WTC11 (cell line): ENCODE results near the gene AP5M1. TPM values are rescaled to one million over a fixed set of nuclear protein-coding genes. Genes with fewer than 3 reads are reported as not detected.
"Not testable (repeated sequence)": the region's sequence is repeated elsewhere in the genome, so short reads cannot be mapped to it uniquely, and the experiment has no call there.

ENCODE experiments used
- ATAC-seq: fragments of 200-7000 bp; cut with Tn5 transposase; 2 replicates; pipeline ENCODE4 v1.10.0; 2021; ENCODE audit warnings: mild to moderate bottlenecking, moderate library complexity
- CTCF ChIA-PET: fragments of 300-600 bp; sonication (Branson Sonifier 250); formaldehyde crosslinking; loops from one replicate; lab custom pipeline; 2021; ENCODE audit warnings: antibody characterized with exemption; lab: Charles Lee
- POLR2A ChIA-PET: fragments of 350-600 bp; sonication (Branson Sonifier 250); formaldehyde crosslinking; loops from one replicate; lab custom pipeline; 2021; ENCODE audit warnings: antibody characterized with exemption; lab: Charles Lee
- DNase-seq: peaks from one replicate; pipeline ENCODE4 v3.0.0; 2021; ENCODE audit warnings: low spot score
- H3K27ac Mint-ChIP-seq: 2 replicates; pipeline ENCODE4 v1.8.0; 2021; ENCODE audit warnings: mixed read lengths
- H3K27me3 Mint-ChIP-seq: 2 replicates; pipeline ENCODE4 v1.8.0; 2021; ENCODE audit warnings: low read depth, mild to moderate bottlenecking, moderate library complexity, mixed read lengths
- H3K36me3 Mint-ChIP-seq: 2 replicates; pipeline ENCODE4 v1.8.0; 2021; ENCODE audit warnings: mixed read lengths
- H3K4me1 Mint-ChIP-seq: 2 replicates; pipeline ENCODE4 v1.8.0; 2022; ENCODE audit warnings: mixed read lengths
- H3K4me3 Mint-ChIP-seq: 2 replicates; pipeline ENCODE4 v1.8.0; 2021; ENCODE audit warnings: mild to moderate bottlenecking, moderate library complexity, mixed read lengths
- H3K9me3 Mint-ChIP-seq: 2 replicates; pipeline ENCODE4 v1.8.0; 2021; ENCODE audit warnings: mixed read lengths
- ARID4B ChIP-seq: sonication (generic); formaldehyde crosslinking; IDR thresholded peaks from 2 replicates; pipeline ENCODE4 v1.8.0; 2023; ENCODE audit warnings: missing genetic modification reagents, mild to moderate bottlenecking, borderline replicate concordance
- CBFB ChIP-seq: sonication (generic); formaldehyde crosslinking; IDR thresholded peaks from 2 replicates; pipeline ENCODE4 v1.8.1; 2022; ENCODE audit warnings: mild to moderate bottlenecking, low read depth, missing genetic modification reagents
- CREM ChIP-seq: sonication (generic); formaldehyde crosslinking; IDR thresholded peaks from 2 replicates; pipeline ENCODE4 v1.8.1; 2022; ENCODE audit warnings: mild to moderate bottlenecking, missing genetic modification reagents, moderate library complexity
- ETV6 ChIP-seq: sonication (generic); formaldehyde crosslinking; IDR thresholded peaks from 2 replicates; pipeline ENCODE4 v1.8.1; 2022; ENCODE audit warnings: mild to moderate bottlenecking, missing genetic modification reagents
- FOXJ3 ChIP-seq: sonication (generic); formaldehyde crosslinking; IDR thresholded peaks from 2 replicates; pipeline ENCODE4 v1.9.0; 2021; ENCODE audit warnings: missing genetic modification reagents, mild to moderate bottlenecking, borderline replicate concordance
- FOXK1 ChIP-seq: sonication (generic); formaldehyde crosslinking; IDR thresholded peaks from 2 replicates; pipeline ENCODE4 v1.8.0; 2022; ENCODE audit warnings: mild to moderate bottlenecking, moderate library complexity, missing genetic modification reagents
- GTF2I ChIP-seq: fragments of 250-450 bp; sonication (Bioruptor Pico); conservative IDR thresholded peaks from 2 replicates; pipeline ENCODE4 v1.4.0; 2021; ENCODE audit warnings: mild to moderate bottlenecking
- HMGXB4 ChIP-seq: sonication (generic); formaldehyde crosslinking; IDR thresholded peaks from 2 replicates; pipeline ENCODE4 v1.8.1; 2023; ENCODE audit warnings: mild to moderate bottlenecking, moderate library complexity, missing genetic modification reagents
- JUN ChIP-seq: sonication (generic); formaldehyde crosslinking; IDR thresholded peaks from 2 replicates; pipeline ENCODE4 v1.8.0; 2023; ENCODE audit warnings: mild to moderate bottlenecking, missing genetic modification reagents
- MXD4 ChIP-seq: fragments of 250-450 bp; sonication (Bioruptor Pico); IDR thresholded peaks from 2 replicates; pipeline ENCODE4 v1.8.0; 2021; ENCODE audit warnings: mild to moderate bottlenecking, moderate library complexity, borderline replicate concordance
- NFATC4 ChIP-seq: fragments of 250-450 bp; sonication (Bioruptor Pico); IDR thresholded peaks from 2 replicates; pipeline ENCODE4 v1.9.0; 2021; ENCODE audit warnings: mild to moderate bottlenecking
- NFE2L1 ChIP-seq: sonication (generic); formaldehyde crosslinking; IDR thresholded peaks from 2 replicates; pipeline ENCODE4 v1.8.1; 2023; ENCODE audit warnings: missing genetic modification reagents
- NR1H2 ChIP-seq: sonication (generic); formaldehyde crosslinking; IDR thresholded peaks from 2 replicates; pipeline ENCODE4 v1.9.0; 2021; ENCODE audit warnings: mild to moderate bottlenecking, moderate library complexity, missing genetic modification reagents
- OVOL2 ChIP-seq: fragments of 250-450 bp; sonication (Bioruptor Pico); IDR thresholded peaks from 2 replicates; pipeline ENCODE4 v1.9.0; 2021; ENCODE audit warnings: mild to moderate bottlenecking, borderline replicate concordance
- SMAD4 ChIP-seq: sonication (generic); formaldehyde crosslinking; IDR thresholded peaks from 2 replicates; pipeline ENCODE4 v1.8.0; 2022; ENCODE audit warnings: mild to moderate bottlenecking, missing genetic modification reagents
- TP53 ChIP-seq: sonication (generic); formaldehyde crosslinking; IDR thresholded peaks from 2 replicates; pipeline ENCODE4 v1.8.1; 2023; ENCODE audit warnings: mild to moderate bottlenecking, missing genetic modification reagents
- ZNF121 ChIP-seq: sonication (generic); formaldehyde crosslinking; IDR thresholded peaks from 2 replicates; pipeline ENCODE4 v1.8.0; 2023; ENCODE audit warnings: missing genetic modification reagents
- ZNF219 ChIP-seq: sonication (generic); formaldehyde crosslinking; IDR thresholded peaks from 2 replicates; pipeline ENCODE4 v1.8.0; 2023; ENCODE audit warnings: missing genetic modification reagents, mild to moderate bottlenecking, borderline replicate concordance
- total RNA-seq: library from RNA; stranded (reverse); gene quantifications from 3 replicates; pipeline ENCODE4 v1.2.3, GENCODE V29; 2021
- TF ChIP-seq, protein P1 (sequence below): sonication (generic); formaldehyde crosslinking; IDR thresholded peaks from 2 replicates; pipeline ENCODE4 v1.8.1; 2023; ENCODE audit warnings: mild to moderate bottlenecking, missing genetic modification reagents
- TF ChIP-seq, protein P2 (sequence below): sonication (generic); formaldehyde crosslinking; conservative IDR thresholded peaks from 2 replicates; pipeline ENCODE4 v1.8.1; 2022; ENCODE audit warnings: mild to moderate bottlenecking, missing genetic modification reagents

The AP5M1 gene
- total RNA-seq, 1 experiment from 2014 or later, result 48.5 TPM

DNA sequence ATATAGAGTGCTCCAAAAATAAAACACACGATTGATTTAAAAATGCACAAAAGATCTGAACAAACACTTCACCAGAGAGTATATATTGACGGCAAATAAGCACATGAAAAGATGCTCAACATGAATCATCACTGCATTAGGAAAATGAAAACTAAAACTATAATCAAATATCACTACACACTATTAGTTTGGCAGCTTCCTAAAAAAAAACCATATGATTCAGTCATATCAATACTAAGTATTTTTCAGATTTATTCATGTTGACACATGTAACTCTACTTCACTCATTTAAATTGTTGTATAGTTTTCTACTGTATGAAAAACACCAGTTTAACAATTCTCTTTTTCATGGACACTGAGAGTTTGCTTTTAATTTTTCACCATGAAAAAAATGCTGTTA, 41.7 kb upstream of the AP5M1 start:
- ATAC-seq (no peak), DNase-seq (no peak)
- TF ChIP-seq, protein P1, sequence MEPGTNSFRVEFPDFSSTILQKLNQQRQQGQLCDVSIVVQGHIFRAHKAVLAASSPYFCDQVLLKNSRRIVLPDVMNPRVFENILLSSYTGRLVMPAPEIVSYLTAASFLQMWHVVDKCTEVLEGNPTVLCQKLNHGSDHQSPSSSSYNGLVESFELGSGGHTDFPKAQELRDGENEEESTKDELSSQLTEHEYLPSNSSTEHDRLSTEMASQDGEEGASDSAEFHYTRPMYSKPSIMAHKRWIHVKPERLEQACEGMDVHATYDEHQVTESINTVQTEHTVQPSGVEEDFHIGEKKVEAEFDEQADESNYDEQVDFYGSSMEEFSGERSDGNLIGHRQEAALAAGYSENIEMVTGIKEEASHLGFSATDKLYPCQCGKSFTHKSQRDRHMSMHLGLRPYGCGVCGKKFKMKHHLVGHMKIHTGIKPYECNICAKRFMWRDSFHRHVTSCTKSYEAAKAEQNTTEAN, result no peak
- TF ChIP-seq OVOL2 (CRISPR knock-in tag) (no peak), ETV6 (CRISPR knock-in tag) (no peak), SMAD4 (CRISPR knock-in tag) (no peak), FOXK1 (no peak), ZNF121 (CRISPR knock-in tag) (no peak), ZNF219 (CRISPR knock-in tag) (no peak), JUN (CRISPR knock-in tag) (no peak), FOXJ3 (CRISPR knock-in tag) (no peak), ARID4B (no peak), NFE2L1 (CRISPR knock-in tag) (no peak), CREM (CRISPR knock-in tag) (no peak), CBFB (no peak), TP53 (CRISPR knock-in tag) (no peak), MXD4 (CRISPR knock-in tag) (no peak), NR1H2 (CRISPR knock-in tag) (no peak), HMGXB4 (CRISPR knock-in tag) (no peak), NFATC4 (CRISPR knock-in tag) (no peak)
- TF ChIP-seq, protein P2, sequence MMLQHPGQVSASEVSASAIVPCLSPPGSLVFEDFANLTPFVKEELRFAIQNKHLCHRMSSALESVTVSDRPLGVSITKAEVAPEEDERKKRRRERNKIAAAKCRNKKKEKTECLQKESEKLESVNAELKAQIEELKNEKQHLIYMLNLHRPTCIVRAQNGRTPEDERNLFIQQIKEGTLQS (CRISPR knock-in tag), result no peak
- H3K9me3 Mint-ChIP-seq, result peaks cover 6% of the 10 kb centered on the region
- ChIA-PET POLR2A (no interaction called here), CTCF (no interaction called here)
- peaks cover 34% of the 10 kb centered on the region for H3K36me3 Mint-ChIP-seq
- H3K27me3 Mint-ChIP-seq, result no peaks in the 10 kb centered on the region
- no peak overlapping the region for H3K27ac Mint-ChIP-seq
- no peak overlapping the region for H3K4me3 Mint-ChIP-seq
- peaks cover 38% of the 10 kb centered on the region for H3K4me1 Mint-ChIP-seq

GRCh38 chr14:57228320-57228719, 40.5 kb upstream of the AP5M1 start:
- peaks cover 42% of the 10 kb centered on the region for H3K36me3 Mint-ChIP-seq
- ATAC-seq, CTCF ChIA-PET, H3K9me3 Mint-ChIP-seq, DNase-seq, H3K4me3 Mint-ChIP-seq, H3K27me3 Mint-ChIP-seq, H3K27ac Mint-ChIP-seq, POLR2A ChIA-PET: not testable (repeated sequence)
- peaks cover 37% of the 10 kb centered on the region for H3K4me1 Mint-ChIP-seq
- TF ChIP-seq GTF2I (CRISPR knock-in tag), result peak; percentile 71
